Kidney epithelial cell (primary cell): ENCODE data around the gene SLC39A9. TPM values are rescaled to one million over a fixed set of nuclear protein-coding genes. Genes with fewer than 3 reads are reported as not detected.

Experiments
- DNase-seq: peaks from one replicate; pipeline ENCODE4 v3.0.0-alpha.2; 2010; ENCODE audit warnings: low read depth
- H3K27me3 ChIP-seq: 2 replicates; pipeline ENCODE4 v1.6.0; 2011; ENCODE audit warnings: low read length; ENCODE audit not compliant: control insufficient read depth, insufficient read depth
- H3K36me3 ChIP-seq: 2 replicates; pipeline ENCODE4 v1.5.1; 2011; ENCODE audit warnings: low read length; ENCODE audit not compliant: control insufficient read depth, insufficient read depth
- H3K4me3 ChIP-seq: 2 replicates; pipeline ENCODE4 v1.5.1; 2011; ENCODE audit warnings: low read depth, mild to moderate bottlenecking, control low read depth, low read length
- total RNA-seq: library from RNA; depleted of rRNA; stranded (reverse); fragments of >200 nt; gene quantifications from 2 replicates; pipeline ENCODE4 v1.2.3, GENCODE V29; 2015
- TF ChIP-seq, protein P1 (sequence below): IDR thresholded peaks from 2 replicates; pipeline ENCODE4 v1.5.1; 2011; ENCODE audit warnings: mild to moderate bottlenecking, moderate library complexity, low read length, control low read depth, inconsistent platforms; ENCODE audit not compliant: insufficient read depth, poor library complexity, severe bottlenecking

SLC39A9 gene
- total RNA-seq, 1 donor from 2014 or later = 82.8 TPM

DNA sequence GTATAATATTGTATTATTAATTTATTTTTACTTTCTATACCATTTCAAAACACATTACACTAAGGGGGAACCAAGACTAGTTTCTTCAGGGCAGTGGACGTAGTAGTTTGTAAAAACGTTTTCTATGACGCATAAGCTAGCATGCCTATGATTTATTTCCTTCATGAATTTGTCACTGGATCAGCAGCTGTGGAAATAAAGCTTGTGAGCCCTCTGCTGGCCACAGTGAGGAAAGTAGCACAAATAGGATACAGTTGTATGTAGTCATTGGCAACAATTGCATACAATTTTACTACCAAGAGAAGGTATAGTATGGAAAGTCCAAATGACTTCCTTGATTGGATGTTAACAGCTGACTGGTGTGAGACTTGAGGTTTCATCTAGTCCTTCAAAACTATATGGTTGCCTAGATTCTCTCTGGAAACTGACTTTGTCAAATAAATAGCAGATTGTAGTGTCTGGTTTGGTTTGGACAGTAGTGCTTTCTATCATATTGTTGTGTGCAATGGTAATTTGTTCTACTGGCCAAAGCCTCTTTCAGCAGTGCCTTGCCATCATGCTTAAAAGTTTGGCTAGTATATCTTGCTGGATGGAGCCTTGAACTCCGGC is 61.7 kb downstream of the SLC39A9 start:
- H3K4me3 ChIP-seq = no peak overlapping the region
- peaks cover 2% of the 10 kb centered on the region for H3K36me3 ChIP-seq
- TF ChIP-seq, protein P1, sequence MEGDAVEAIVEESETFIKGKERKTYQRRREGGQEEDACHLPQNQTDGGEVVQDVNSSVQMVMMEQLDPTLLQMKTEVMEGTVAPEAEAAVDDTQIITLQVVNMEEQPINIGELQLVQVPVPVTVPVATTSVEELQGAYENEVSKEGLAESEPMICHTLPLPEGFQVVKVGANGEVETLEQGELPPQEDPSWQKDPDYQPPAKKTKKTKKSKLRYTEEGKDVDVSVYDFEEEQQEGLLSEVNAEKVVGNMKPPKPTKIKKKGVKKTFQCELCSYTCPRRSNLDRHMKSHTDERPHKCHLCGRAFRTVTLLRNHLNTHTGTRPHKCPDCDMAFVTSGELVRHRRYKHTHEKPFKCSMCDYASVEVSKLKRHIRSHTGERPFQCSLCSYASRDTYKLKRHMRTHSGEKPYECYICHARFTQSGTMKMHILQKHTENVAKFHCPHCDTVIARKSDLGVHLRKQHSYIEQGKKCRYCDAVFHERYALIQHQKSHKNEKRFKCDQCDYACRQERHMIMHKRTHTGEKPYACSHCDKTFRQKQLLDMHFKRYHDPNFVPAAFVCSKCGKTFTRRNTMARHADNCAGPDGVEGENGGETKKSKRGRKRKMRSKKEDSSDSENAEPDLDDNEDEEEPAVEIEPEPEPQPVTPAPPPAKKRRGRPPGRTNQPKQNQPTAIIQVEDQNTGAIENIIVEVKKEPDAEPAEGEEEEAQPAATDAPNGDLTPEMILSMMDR = peak; percentile 77
- peak; percentile 48 for DNase-seq
- no peaks in the 10 kb centered on the region for H3K27me3 ChIP-seq

DNA sequence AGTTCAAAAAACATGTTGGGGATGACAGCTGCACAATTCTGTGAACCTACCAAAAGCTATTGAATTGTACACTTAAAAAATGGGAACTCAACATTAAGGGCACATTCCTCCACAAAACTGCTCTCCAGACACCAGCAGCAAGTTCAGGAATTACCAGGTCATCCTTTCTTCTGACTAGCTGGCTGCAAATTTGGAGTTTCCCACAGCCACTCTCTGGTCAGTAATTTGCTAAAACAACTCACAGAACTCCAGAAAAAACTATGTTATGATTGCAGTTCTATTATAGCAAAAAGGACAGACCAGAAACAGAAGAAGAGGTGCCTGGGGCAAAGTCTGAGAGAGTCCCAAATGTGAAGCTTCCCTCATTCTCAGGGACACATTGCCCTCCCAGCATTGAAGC is 65.9 kb downstream of the SLC39A9 start:
- no peak for DNase-seq
- no peaks in the 10 kb centered on the region for H3K36me3 ChIP-seq
- TF ChIP-seq, protein P1 = no peak
- no peak overlapping the region for H3K4me3 ChIP-seq
- H3K27me3 ChIP-seq = no peaks in the 10 kb centered on the region

DNA sequence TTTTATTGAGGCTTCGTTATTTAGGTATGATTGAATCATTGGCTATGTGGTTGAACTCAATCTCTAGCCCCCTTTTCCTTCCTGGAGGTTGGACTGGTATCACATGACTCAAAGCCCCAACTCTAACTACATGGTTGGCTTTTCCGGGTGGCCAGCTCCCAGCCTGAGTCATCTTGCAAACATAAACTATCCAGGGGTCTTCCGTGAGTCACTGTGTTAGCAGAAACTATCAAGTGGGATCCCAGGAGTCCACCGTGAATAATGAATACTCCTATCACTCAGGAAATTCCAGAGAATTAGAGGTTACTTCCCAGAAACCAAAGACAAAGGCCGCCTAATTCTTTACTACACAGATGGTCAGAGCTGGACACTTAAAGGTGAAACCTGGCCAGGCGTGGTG is 66.3 kb downstream of the SLC39A9 start:
- Histone ChIP-seq H3K4me3 (no peak overlapping the region), H3K27me3 (no peaks in the 10 kb centered on the region), H3K36me3 (no peaks in the 10 kb centered on the region)
- TF ChIP-seq, protein P1 = no peak
- DNase-seq = peak; percentile 93

DNA sequence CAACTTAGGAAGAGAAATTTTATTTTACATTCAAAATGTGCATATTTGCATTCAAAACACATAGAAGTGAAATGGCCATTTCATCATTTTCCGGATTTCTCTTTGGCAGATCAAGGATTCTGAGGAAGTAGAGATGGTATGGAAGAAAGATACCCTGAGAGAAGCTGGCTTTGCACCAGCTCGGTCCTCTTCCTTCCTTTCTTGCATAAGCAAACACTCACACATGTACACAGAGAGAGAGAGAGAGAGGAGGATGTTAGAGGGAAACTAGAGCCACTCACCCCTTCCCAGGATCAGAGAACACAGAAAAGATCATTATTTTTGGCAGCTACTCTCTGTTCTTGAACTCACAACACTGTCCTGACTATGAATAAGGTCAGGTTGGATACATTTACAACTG is 70.5 kb downstream of the SLC39A9 start:
- no peaks in the 10 kb centered on the region for H3K27me3 ChIP-seq
- no peak for DNase-seq
- no peak overlapping the region for H3K4me3 ChIP-seq
- TF ChIP-seq, protein P1 = no peak
- H3K36me3 ChIP-seq = no peaks in the 10 kb centered on the region

DNA sequence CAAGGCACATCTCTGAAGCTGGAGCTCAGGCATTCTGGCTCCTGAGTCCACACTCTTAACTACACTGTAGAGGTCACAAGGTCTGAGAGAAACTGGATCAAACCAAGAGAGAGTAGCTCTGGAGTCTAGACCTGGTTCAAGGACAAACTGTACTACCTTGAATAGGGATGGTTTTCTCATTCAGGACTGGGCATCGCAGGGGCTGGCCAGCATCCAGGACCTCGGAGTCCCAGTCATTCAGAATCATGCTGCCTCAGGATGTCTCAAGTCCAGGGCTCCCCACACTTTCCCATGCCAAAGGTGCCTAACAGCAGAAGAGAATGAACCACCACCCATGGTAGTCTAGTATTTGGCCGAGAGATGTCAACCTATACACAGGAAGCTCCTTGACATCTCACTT is 72.9 kb downstream of the SLC39A9 start:
- no peak for DNase-seq
- no peak overlapping the region for H3K4me3 ChIP-seq
- TF ChIP-seq, protein P1 = no peak
- no peaks in the 10 kb centered on the region for H3K27me3 ChIP-seq
- no peaks in the 10 kb centered on the region for H3K36me3 ChIP-seq

DNA sequence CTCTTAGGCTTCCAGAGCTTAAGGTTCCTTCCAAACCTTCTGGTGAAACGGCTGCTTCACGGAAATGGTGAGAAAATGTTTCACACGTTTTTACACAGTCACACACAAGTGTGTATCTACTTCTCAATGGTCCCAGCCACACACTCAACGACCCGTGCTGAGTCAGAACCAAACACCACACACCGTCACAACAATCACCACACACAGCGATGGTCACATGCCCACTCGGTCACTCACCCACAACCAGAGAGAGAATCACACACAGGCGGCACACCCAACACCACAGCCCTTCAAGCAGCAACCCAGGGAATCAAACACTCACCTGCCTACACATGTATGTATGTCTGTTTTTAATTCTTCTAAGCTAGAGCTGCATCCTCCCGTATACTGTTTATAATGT is 73.4 kb downstream of the SLC39A9 start:
- no peak for DNase-seq
- Histone ChIP-seq H3K36me3 (no peaks in the 10 kb centered on the region), H3K27me3 (no peaks in the 10 kb centered on the region), H3K4me3 (no peak overlapping the region)
- TF ChIP-seq, protein P1 = no peak
